ENCODE measurements around the gene SMOC2.
"Not testable (repeated sequence)": the region's sequence is repeated elsewhere in the genome, so short reads cannot be mapped to it uniquely, and the experiment has no call there.

Gene SMOC2

DNA sequence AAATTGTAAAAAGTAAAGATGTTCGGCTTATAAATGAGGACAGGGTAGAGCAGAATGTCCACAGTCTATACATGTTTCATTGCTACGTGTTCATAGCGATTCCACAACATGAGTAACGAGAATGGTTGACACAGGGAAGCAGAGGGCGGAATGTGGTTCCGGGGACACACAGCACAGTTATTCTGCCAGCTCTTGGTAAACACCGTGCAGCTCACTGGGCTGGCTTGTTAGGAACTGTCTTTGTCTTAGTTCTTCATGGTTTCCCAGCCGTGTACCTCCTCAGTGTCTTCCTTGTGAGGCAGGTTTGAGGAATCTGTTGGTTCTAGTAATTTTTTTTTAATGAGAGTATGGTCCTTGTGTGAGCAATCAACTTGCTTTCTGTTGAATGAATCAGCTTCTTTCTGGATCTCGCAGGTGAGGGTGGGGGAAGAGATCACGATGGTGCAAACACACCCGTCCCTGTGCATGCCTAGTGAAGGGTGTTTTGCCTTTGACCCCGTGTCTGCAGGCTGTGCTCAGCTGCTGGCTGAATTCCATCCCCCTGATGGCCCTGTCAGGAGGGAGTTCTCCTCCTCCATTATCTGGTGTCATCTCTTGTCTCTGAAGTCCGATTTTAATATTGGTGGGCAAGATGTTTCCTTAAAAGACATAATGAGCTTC, 168.2 kb downstream of the SMOC2 start:
- no peak for DNase-seq

DNA sequence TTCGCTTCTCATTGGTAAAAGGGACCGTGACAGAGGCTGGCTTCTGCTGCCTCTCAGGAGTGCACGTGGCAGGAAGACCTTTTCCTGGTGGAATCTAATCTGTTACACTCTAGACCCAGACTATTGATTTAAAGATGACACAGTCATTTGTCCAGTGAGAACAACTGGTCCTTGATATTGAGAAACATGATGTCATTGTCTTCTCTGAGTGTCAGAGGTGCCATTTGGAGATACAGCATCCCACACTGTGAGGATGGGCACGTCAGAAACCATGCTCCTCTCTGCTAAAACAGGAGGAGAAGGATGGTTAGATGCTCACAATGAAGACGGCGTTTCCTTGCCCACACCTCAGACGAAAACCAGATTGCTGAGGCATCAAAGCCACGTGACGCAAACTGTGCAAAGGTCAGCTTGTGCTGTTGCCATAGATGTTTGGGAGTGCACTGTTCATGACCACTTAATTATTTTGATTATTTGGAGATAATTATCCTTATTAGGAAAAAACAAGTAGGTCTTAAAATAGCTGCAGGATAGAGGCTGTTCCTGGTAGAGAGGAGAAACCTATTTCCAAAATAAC, 169.0 kb downstream of the SMOC2 start:
- DNase-seq, result no peak

DNA sequence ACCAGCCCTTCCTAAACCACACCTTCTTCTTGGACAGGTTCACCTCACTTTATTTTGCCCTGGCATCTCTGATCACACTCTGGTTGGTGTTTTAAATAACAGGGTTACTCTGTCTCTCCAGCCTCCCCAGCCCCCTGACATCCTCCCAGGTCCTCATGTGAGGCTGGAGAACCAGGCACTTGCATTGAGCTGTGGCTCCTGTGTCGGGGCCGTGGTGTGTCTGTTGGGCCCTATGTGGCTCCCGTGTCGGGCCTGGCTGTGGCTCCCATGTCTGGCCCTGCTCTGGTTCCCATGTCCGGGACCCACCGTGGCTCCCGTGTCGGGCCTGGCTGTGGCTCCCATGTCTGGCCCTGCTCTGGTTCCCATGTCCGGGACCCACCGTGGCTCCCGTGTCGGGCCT, 170.0 kb downstream of the SMOC2 start:
- not testable (repeated sequence) for DNase-seq

DNA sequence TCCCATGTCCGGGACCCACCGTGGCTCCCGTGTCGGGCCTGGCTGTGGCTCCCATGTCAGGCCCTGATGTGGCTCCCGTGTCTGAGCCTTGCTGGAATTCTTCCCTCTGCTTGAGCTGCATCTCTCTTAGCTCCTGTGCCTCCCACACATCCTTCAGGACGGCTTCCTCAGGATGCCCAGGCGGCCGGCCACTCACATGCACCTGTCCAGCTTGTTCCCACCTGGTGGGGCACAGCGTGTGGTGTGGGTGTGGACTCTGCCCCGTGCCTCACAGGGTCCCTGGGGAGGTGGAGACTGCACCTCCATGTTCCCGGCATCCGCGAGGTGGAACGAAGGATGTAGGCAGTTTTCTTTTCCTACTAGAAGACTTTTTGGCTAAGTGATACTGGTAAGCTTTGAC, 170.7 kb downstream of the SMOC2 start:
- no peak for DNase-seq

DNA sequence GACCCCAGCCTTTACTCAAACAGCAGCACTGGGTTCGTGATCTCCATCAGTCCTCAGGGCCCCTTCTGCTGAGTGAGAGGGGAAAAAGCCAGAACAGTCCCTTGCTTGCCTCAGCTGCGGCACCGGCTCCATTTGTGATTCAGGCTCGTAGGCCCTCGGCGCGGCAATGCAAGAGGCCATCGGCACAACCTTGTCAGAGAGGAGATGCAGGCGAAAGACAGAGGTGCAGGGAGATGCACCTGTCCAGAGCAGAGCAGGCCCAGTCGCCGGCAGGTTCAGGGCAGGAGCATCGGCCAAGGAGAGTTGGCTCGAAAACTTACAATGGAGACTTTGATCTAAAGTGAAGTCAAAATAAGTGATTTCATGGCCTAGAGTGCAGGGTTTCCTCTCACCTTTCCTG, 171.6 kb downstream of the SMOC2 start:
- no peak for DNase-seq

DNA sequence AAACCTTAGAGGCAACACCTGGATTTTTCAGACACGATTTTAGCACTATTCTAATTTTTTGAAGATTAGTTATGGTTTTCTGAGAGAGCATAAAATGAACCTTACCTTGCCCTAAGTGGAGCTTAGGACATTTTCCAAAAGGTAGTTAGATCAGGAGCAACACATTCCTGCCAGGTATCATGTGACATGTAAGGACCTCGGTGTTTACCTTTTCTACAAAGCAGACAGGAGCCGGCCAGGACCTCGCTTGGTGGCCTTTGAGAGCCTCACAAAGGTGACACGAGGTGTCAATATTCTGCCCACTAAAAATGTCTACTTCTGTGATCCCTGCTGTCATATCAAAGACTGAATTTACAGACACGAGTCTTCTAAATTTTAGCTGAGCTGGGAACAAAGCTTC, 174.9 kb downstream of the SMOC2 start:
- DNase-seq, result no peak

DNA sequence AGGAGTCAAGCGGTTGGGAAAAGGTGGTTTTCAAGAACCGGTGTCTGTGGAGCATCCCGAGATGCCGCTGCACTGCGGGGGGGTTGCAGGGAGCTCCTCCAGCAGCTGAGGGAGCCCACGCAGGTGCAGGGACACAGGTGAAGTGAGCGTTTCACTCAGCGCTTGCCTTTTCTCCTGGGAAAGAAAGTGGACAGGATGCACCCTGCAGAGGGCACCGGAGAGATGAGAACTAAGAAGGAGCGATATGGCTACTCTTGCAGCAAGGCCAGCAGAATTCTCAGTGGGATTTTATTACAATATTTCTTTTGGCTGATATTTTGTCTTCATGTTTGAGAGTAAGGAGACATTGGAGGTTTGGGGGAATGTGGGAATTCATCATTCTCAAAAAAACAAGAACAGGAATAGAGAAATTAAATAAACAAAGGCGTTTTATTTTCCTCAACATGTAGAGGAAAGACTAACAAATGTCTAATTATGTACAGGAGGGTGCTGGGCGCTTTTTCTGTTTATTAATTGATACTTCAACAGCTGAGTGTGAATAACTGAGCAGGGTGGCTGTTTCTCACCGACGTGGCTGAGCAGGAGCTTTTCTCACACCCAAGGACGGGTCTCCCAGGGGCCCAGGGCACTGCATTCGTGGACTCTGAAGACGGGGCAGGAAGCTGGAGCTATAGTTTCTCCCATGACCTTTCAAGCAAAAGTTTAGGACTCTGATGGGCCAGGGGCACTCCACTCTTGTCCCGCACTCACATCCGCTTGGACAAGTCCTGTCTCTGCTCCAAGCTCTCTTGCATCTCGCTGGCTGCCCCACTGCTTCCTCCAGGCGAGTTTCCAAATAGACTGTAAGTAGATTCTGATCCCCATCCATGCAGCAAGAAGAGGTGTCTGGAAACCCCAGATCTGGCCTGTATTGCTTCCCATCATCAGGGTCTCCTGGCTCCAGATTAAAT, 176.1 kb downstream of the SMOC2 start:
- no peak for DNase-seq

DNA sequence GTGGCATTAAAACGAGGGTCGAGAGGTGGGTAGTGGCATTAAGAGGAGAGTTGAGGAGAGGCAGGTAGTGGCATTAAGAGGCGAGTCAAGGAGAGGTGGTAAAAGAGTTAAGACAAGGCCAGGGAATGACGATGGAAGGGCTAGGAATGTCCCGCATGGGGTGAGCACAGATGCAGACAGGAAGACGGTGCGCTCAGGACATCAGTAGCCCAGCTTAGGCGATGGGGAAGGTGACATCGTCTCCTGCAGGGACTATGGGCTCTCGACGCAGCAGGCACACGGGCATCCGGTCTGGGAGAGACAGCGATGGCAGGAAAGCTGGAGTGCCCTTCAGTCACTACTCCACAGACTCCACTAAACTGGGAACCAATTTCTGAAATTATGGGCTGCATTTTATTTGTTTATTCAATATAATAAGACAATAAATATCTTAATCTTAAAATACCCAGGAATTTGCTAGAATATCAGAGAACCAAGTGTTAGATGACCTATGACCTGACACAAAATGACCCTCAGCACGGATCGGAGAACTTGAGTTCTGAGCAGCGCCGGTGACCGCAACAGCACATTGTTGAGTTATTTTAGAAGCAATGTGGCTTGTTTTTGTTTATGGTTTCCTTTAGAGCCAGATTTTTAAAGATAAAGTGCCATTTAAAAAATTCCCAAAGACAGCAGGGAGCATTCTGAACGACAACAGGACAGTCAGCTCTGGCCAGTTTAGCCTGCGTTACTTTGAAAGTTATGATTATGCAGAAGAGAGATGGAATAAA, 177.7 kb downstream of the SMOC2 start:
- DNase-seq, result no peak

DNA sequence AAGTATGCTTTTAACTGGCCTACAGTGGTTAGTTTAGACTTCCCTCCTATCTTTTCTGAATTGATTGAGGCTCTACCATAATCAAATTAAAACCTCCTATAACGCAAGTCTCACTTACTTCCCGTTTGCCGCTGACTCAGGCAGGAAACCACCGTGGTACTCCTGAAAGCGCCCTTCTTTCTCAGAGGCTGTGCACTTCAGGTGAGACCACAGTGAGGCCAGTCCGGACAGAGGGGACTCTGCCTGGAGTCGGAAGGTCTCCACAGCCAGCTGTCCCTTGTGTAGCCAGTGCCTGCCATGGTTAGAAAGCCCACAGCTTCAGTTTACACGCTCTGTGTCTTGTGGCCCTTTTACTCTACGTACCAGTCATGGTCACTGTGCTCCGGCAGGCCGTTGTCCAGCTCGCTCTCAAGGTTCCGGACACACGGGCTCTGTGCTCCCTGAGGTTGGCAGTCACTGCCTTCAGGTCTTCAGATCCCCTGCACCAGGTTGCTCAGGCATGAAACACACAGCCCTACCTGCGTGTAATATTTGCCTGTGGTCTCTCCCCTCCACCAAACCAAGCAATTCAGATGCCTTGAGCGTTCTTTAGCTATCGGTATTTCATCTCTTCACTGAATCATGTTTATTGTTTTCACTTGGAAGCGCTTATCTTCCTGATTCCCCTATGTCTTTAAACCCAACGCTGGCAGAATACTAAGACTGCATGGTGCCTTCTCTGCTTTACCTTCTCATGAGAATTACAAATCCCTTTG, 178.8 kb downstream of the SMOC2 start:
- DNase-seq, result no peak

DNA sequence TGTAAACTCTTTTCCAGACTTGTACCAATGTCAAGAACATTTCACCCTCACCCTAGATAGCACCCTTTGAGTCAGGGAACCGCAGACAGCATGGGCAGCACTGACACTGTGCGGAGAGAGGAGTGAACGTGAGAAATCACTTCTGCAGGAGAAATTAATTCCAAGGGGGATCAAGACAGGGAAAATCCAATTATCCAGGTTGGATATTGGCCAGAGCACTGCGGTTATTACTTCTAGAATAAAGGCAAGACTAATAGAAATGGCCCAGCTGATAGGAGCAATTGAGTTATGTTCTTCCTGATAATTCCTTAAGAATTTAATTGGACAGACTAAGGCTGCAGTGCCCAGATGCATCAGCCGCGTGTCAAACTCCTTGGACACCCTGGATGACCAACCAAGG, 179.6 kb downstream of the SMOC2 start:
- DNase-seq, result no peak

DNA sequence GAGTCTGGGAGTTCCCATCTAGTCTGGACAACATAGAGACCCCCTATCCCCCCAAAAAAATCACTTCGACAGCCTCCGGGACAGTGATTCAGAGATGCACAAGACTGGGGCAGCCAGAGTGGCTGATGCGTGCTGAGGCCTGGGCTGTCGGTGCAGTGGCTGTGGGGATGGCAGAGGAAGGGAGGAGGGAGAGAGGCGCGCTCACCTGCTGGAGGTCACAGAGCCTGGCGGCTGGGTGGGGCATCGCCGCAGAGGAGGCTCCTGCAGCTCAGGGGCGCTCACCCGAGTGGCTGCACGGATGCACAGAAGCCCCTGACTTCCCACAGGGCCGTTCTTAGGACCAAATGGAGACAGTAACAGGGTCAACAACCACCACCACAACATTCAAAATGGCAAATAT, 182.8 kb downstream of the SMOC2 start:
- DNase-seq, result no peak

DNA sequence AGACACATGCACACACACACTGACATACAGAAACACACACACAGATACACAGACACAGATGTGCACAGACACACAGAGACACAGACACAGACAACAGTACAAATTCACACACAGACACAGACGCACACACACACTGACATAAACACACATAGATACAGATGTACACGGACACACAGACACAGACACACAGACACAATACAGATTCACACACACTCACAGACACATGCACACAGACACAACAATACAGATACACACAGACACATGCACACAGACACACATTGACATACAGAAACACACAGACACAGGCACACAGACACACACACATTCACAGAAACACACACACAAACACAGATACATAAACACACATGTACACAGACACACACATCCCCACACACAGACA, 183.6 kb downstream of the SMOC2 start:
- DNase-seq, result no peak

DNA sequence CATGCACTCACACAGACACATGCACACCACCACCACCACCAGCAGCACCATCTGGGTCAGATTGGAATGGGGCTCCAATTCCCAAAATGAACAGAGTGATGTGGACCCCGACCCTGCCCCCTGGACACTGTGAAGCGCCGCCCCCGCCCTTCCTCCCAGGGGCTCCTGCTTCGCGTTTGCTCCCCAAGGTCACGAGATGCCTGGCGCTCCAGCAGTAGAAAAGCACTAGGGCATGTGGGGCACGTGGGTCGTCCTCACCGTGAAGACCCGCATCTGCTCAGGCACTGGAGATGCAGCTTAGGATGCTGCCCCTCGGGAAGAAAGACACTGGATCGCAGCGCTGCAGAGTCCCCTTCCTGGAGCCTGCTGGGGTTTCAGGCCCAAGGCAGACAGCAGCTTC, 184.0 kb downstream of the SMOC2 start:
- no peak for DNase-seq

DNA sequence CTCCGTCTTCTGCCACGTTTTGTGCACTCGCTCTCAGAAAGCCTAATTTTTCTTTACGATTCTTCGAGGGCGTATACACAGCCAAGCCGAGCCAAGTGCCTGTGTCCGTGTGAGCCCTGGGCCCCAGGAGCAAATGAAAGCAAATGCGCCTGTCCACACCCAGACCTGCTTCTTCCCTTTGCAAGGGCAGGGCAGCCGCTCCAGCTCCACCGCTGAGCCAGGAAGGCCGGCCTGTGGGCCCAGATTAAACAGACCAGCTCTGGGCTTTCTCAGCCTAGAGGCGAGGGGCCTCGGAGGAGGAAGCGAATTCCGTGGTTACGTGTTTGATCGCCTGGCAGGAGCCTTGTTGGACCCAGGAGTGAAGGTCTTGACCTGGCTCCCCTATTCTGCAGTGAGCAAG, 184.6 kb downstream of the SMOC2 start:
- no peak for DNase-seq

DNA sequence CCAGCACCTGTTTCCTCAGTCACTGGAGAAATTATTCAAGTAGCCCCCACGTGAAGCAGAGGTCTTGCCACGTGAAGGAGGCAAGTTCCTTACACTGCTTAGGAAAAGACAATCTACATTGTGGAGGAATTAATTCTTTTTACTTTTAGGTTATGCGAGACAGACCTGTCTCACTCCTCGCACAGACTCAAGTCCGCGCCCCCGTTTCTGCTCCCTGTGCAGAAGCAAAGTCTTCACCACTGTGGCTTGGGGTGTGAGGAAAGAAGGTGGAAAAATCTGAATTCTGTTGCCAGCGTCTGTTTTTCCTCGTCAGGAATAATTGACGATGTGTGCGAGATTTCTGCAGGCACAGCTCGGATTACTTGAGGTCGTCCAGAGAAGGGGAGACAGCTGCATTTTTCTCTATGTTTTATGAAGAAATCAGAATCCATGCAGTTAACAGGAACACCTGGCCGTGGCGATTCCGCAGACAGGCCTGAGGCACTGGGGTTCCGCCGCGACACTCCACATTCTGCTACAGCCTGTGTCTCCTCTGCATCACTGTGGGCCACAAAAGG, 185.1 kb downstream of the SMOC2 start:
- DNase-seq, result no peak

DNA sequence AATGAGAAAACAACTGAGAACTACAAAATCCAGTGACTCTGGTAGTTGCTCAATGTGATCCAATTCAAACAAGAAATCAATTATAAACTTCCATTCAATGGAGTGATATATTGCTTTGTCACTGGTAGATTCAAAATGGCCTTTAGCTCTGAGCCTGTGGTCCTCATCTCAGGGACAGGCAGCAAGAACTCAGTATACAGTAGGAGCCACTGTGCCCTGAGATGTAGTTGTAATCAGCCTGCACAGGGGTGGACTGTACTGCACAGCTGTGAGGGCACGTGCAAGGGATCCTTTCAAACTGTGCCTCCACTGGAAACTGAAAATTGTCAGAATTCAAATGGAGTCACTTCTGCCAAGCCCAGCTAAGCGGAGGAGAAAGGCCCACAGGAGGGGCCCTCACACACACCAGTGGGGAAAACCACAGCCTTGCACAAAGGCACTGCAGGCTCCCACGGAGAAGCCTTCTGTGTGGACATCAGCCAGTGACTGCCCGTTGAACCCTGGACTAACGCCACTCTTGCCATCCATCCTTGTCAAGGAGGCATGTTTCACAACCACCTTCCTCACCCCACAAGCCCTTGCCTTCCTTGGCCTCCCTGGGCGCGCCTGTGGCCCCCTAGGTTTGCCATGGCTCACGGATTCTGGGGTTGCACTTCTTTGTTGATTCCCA, 186.7 kb downstream of the SMOC2 start:
- DNase-seq, result no peak

DNA sequence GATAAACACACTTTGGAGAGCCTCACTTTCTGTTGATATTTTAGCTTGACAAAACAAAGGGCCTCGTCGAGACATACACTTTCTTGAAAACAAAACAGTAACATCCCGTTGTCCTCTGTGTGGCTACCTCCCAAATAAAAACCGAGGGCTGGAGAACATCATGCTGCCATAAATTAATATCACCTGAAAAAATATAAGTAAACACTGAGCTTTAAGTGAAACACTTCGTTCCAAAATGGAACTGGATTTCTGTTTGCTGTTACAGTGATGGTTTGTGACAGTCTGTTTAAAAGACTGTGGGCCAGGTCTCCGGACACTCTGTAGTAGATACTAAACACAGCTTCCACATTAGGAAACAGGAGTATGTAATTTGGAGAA, 187.2 kb downstream of the SMOC2 start:
- DNase-seq, result no peak

DNA sequence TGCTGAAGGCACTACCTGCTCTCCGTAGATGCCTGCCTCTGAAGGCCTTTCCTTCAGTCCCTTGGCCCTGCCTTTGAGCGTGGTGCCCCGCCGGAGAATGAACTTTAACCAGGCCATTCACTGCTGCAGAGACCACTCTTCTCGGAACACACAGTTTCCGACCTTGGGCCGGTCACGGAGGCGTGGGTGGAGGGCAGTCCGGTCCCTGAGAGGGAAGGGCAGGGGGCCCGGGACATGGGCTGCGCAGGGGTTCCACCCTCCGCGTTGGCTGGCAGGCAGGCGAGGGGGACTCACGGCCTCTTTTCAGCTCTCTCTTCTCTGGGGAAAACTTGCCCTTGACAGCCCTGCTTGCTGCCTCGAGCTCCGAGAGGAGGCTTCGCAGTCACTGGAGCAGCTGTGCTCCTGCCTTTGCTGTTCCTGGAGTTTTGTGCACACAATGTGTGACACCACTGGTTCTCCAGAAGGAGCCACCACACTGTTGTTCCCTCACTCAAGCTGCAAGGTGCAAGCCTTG, 187.8 kb downstream of the SMOC2 start:
- DNase-seq, result no peak

DNA sequence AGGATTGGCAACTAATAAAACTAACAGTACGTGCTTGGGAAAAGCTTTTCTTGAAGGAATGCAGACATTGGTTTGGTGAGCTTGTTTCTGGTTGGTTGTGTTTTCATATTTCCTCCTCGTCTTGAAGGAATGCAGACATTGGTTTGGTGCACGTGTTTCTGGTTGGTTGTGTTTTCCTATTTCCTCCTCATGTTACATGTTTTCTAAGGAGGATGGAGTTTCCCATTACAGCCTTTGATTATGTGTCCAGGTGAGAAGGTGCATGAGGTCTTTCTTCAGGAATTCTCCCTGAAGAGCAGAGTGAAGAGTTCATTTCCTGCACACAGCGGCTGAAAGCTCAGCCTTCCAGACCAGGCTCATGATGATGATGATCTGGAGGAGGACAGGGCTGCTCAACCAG, 190.6 kb downstream of the SMOC2 start:
- DNase-seq, result no peak

DNA sequence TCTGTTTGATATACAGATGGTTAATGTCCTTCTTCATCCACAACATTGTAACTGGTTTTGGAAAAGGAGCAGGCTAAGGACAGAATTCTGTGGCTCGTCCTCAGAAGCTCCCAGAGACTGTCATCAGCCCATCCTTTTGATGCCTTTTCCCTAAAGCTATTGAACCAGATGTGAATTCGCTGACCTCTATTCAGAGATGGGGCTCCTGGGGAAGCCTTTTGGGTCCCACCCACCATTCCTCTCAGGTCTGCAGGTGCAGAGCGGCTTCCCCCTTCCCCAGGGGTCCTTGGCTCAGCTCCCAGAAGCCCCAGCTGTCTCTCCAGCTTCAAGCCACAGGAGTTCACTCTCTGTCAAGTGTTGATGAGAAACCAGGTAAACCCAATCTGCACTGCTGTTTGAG, 191.7 kb downstream of the SMOC2 start:
- no peak for DNase-seq

DNA sequence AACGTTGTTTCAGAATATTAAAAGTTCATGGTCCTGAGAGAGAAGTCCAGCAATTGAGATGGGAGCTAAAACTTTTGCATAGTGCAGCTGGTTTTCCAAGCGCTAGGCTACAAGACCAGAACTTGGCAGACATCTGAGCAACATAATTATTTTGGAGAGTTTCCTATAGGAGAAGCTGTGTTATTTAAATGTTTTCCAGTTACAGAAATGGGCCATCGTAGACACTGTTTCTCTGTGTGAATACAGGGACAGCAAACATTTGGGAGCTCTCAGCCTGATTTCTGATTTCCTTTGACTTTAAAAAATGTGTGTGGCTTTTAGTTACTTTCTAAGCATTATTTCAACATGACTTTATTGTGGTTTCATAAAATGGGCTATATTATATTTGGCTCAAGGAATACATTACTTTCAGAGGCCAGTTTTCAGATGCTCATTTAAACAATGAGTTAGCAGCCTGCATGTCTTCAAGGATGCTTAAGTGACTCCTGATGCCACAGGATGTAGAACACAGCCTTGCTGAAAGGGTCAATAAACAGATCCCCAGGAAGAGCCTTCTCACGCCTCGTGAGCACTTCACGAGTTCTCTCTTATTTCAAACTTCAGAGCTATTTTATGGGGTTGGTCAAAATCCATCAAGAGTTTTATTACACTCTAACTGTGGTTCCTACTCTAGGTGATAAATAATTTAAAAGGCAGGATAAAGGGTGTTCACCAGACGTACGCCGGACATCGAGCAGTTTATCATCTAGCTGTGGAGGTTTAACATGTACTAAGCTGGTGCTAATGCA, 193.8 kb downstream of the SMOC2 start:
- DNase-seq, result no peak
